NT2/D1 (cell line): ENCODE measurements around the gene KIAA0319L.

Source experiments
- SUZ12 ChIP-seq: IDR thresholded peaks from 2 replicates; pipeline ENCODE4 v1.6.1; 2011; ENCODE audit not compliant: insufficient read length, insufficient read depth; ENCODE audit errors: extremely low read depth
- YY1 ChIP-seq: IDR thresholded peaks from 2 replicates; pipeline ENCODE4 v1.6.1; 2011; ENCODE audit not compliant: insufficient read length, insufficient read depth
- ZNF274 ChIP-seq: IDR thresholded peaks from 2 replicates; pipeline ENCODE4 v1.6.1; 2011; ENCODE audit warnings: mild to moderate bottlenecking, low read depth, low read length

DNA sequence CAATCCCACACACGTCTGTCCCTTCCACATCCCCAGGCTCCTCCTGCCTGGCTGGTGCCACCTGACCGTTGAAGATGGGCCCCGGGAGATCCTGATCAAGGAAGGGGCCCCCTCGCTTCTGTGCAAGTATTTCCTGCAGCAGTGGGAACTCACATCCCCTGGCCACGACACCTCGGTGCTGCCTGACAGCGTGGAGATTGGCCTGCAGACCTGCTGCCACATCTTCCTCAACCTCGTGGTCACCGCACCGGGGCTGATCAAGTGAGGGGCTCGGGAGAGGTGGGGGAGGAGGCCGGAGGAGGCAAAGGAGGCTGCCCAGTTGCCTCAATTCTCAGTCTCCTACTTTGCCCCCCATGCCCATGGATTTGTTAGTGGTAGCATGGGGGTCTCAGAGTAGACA, 6.0 kb upstream of the KIAA0319L start:
- TF ChIP-seq SUZ12 (no peak), YY1 (no peak), ZNF274 (no peak)
